ENCODE data around the gene SART3. TPM values are rescaled to one million over a fixed set of nuclear protein-coding genes. Genes with fewer than 3 reads are reported as not detected.

SART3 gene
- total and polyA plus RNA-seq, 2 of the 4 experiments (the other 2 are of a cell fraction) = 22.6 to 37.8 TPM

DNA sequence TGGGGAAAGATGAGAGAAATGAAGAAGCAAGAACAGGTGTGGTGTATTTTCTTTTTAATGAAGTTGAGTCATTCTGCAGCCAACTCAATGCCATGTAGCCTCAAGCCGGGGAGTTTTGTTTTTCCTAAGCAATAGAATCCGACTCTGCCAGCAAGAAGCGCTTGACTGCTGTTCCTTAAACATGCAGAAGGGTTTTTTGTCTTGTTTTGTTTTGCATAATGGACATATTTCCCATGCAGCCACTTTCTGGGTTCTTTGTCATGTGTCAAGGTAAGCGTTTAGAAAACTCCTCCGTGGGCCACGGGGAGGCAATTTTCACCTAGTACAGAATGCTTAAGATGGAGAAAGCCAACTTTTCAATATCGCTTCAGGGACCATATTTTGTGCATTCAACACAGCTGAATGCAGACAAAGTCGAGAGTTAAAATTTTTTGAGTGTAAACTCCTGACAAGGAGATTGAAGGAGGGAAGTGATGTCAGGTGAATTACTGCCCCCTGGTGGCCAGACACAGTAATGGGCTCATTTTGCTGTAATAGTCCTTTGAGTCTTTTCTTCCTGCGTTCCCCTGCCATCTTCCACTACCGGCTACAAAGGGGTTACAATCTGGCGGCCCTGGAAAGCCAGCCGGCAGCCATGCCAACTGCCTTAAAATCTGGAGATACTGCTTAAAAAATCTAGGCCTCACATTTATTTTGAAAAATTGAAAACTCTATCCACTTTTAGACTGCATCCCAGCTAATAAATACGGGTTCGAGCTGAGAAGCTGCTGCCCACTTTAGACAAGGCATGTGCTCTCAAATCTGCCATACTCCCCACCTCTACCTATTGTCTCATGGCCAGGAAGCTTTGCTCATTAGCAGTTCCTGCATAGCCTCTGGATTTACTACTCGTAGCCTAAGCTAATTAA is 49.1 kb downstream of the SART3 start:
- Histone ChIP-seq H3K56ac (ENCODE audit: extremely low read depth, insufficient read depth, low read length) (no peak overlapping the region), H3K4me1 (ENCODE audit: control insufficient read depth, insufficient read depth, low read length) (peaks cover 3% of the 10 kb centered on the region; the same call in 1 of the 2 replicates), H2BK120ac (ENCODE audit: low read depth, low read length) (no peak overlapping the region), H4K91ac (ENCODE audit: insufficient read depth, low read depth, low read length) (no peak overlapping the region), H2AK9ac (replicated peaks; ENCODE audit: low read depth, low read length, poor library complexity) (no peak overlapping the region), H3K27ac (ENCODE audit: insufficient read depth, low read length) (no peak overlapping the region), H3K9ac (ENCODE audit: low read depth, low read length) (no peak overlapping the region), H3K79me1 (ENCODE audit: low read depth in 1 of 2, low read length in 2 of 2) (peaks cover 5 to 14% of the 10 kb centered on the region in 2 experiments; a peak in 3 of 4 replicates), H3K4me2 (ENCODE audit: low read depth, low read length) (peak overlapping the region; percentile 24; the same call in 1 of the 2 replicates), H4K20me1 (ENCODE audit: insufficient read depth, low read length) (no peaks in the 10 kb centered on the region; the same call in 1 of the 2 replicates), H3K14ac (replicated peaks; ENCODE audit: low read depth, low read length) (no peak overlapping the region), H3K4ac (ENCODE audit: low read depth, low read length) (no peak overlapping the region), H2BK20ac (ENCODE audit: low read depth, low read length) (no peak overlapping the region), H3K18ac (ENCODE audit: low read depth, low read length) (no peak overlapping the region), H3K27me3 (ENCODE audit: control insufficient read depth, insufficient read depth, low read length) (no peaks in the 10 kb centered on the region; the same call in 1 of the 2 replicates), H3K4me3 (ENCODE audit: insufficient read depth, low read depth, low read length) (no peak overlapping the region), H3K9me1 (ENCODE audit: insufficient read depth, low read length) (peaks cover 5% of the 10 kb centered on the region; the same call in 1 of the 2 replicates), H2AFZ (replicated peaks; ENCODE audit: low read length, poor library complexity) (no peak overlapping the region), H2BK5ac (ENCODE audit: low read depth, low read length, poor library complexity, severe bottlenecking) (no peak overlapping the region), H3K9me3 (ENCODE audit: control insufficient read depth, insufficient read depth, low read length) (no peaks in the 10 kb centered on the region), H3K23ac (ENCODE audit: low read depth, low read length) (no peak overlapping the region), H4K8ac (ENCODE audit: low read depth in 2 of 2, low read length in 2 of 2) (no peak overlapping the region), H3K36me3 (ENCODE audit: control insufficient read depth, insufficient read depth, low read length) (no peaks in the 10 kb centered on the region), H2AK5ac (ENCODE audit: low read depth, low read length) (no peak overlapping the region), H2BK15ac (ENCODE audit: low read depth, low read length) (no peak overlapping the region), H4K5ac (ENCODE audit: low read depth, low read length) (no peak overlapping the region)
- intact Hi-C loops (cut with micrococcal nuclease) (loop anchor here (1.0 to 5.0 kb wide), 4 partner anchors 520 to 836 kb away; no protein-coding TSS in a partner anchor), in situ Hi-C loops (cut with MboI; ENCODE audit: low sequenced_read_pairs) (loop anchor here (25.0 kb wide), 1 partner anchor 825 kb away; the partner anchor contains the start of gene PWP1), dilution Hi-C loops (cut with HindIII; ENCODE audit: low sequenced_read_pairs, unreplicated experiment) (no loop called here)
- TF ChIP-seq, protein P1, sequence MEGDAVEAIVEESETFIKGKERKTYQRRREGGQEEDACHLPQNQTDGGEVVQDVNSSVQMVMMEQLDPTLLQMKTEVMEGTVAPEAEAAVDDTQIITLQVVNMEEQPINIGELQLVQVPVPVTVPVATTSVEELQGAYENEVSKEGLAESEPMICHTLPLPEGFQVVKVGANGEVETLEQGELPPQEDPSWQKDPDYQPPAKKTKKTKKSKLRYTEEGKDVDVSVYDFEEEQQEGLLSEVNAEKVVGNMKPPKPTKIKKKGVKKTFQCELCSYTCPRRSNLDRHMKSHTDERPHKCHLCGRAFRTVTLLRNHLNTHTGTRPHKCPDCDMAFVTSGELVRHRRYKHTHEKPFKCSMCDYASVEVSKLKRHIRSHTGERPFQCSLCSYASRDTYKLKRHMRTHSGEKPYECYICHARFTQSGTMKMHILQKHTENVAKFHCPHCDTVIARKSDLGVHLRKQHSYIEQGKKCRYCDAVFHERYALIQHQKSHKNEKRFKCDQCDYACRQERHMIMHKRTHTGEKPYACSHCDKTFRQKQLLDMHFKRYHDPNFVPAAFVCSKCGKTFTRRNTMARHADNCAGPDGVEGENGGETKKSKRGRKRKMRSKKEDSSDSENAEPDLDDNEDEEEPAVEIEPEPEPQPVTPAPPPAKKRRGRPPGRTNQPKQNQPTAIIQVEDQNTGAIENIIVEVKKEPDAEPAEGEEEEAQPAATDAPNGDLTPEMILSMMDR (conservative IDR thresholded peaks at IDR 0.05; ENCODE audit: low read depth, low read length) = peak; percentile 81
- TF ChIP-seq POLR2A (IDR thresholded peaks at IDR 0.05; ENCODE audit: low read depth, low read length) = no peak
- peak; percentile 56 for TF ChIP-seq SMC3 (IDR thresholded peaks at IDR 0.05; ENCODE audit: low read depth, low read length)
- peak; percentile 61 for TF ChIP-seq RAD21 (IDR thresholded peaks at IDR 0.05; ENCODE audit: low read length)
- TF ChIP-seq, protein P2, sequence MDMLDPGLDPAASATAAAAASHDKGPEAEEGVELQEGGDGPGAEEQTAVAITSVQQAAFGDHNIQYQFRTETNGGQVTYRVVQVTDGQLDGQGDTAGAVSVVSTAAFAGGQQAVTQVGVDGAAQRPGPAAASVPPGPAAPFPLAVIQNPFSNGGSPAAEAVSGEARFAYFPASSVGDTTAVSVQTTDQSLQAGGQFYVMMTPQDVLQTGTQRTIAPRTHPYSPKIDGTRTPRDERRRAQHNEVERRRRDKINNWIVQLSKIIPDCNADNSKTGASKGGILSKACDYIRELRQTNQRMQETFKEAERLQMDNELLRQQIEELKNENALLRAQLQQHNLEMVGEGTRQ (IDR thresholded peaks at IDR 0.05; ENCODE audit: low read depth, low read length) = no peak
- TF ChIP-seq MAFK (IDR thresholded peaks at IDR 0.05; ENCODE audit: low read depth, low read length) = no peak
- ChIA-PET CTCF (interaction anchor here (0.6 to 1.4 kb wide), 2 partner anchors 10 to 20 kb away, joined by 3 to 5 read pairs; no protein-coding TSS in a partner anchor), POLR2A (ENCODE audit: unreplicated experiment) (no interaction called here)
- no peak for ATAC-seq (ENCODE audit: low read depth)
- WGBS, 2 experiments (ENCODE audit: extremely low coverage in 2 of 2, insufficient read length in 1 of 2) = 0% methylated on average over 1 of the region's 15 CpGs; no CpG with 5 or more reads in 1 of the 2 experiments
- DNase-seq = peak; percentile 65
- no TSS peak for BruUV-seq (replicated peaks)

Data from IMR-90 (cell line).